ENCODE results near the gene SDS. TPM values are rescaled to one million over a fixed set of nuclear protein-coding genes. Genes with fewer than 3 reads are reported as not detected.
A peak's percentile ranks its signal among the peaks of the same experiment; 100 is the strongest.

Gene SDS
- total RNA-seq, 2 donors from 2014 or later: not detected

DNA sequence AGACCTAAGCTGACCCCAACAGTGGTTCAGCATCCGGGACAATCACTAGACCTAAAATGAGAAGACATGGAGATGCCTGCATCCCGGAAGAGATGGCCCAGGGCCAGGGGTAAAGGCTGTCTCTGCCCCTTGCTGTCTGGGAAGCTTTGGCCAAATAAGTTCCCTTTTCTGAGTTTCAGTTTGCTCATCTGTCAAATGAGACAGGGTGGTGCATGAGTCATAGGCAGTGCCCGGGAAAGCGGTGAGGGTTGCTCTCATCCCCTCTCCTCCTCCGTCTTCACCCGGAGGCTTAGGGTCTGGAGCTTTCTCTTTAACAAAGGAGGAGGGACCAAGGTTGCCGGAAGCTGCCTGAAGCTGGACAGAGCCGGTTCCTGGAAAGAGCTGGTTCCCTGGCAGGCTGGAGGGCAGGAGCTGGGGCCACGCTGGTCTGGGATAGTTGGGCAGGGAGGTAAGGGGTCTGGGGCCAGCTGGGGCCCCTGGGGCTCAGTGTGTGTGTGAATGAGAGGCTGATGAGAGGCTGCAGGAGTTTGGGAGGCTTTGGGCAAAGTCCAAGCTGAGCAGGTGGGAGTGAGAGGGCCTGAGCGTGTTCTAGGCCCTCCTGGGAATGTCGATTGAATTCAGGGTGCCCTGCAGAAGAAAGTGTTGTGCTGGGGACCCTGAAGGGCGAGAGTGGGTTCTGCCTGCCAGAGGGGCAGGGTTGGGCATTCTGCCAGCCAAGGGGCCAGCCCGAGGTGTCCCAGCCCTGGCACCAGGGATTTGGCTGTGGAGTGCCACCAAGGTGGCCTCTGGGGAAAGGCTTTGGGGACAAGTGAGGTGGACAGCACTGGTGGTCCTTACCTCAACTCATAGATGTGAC, 18.6 kb upstream of the SDS start, which contains the start of gene SDSL:
Gene SDSL, plus strand, starts transcription at position 351 of the 856 bp plus-strand sequence. CDS start 5,603 bp downstream, outside the sequence.
- Mint-ChIP-seq H3K4me3 (peak within 1 kb of the TSS; percentile 77 to 94), H3K4me1 (ENCODE audit: low read depth) (peaks cover 13% of the 10 kb centered on the region), H3K9me3 (no peaks in the 10 kb centered on the region), H3K27ac (peak within 1 kb of the TSS; percentile 82), H3K36me3 (ENCODE audit: insufficient read depth in 2 of 2) (no peaks in the 10 kb centered on the region), H3K27me3 (ENCODE audit: low read depth) (peaks cover 9% of the 10 kb centered on the region)
- peak; percentile 91 to 96 for ATAC-seq (replicated peaks in 1 of 2)
- DNase-seq: peak; percentile 48 to 55

DNA sequence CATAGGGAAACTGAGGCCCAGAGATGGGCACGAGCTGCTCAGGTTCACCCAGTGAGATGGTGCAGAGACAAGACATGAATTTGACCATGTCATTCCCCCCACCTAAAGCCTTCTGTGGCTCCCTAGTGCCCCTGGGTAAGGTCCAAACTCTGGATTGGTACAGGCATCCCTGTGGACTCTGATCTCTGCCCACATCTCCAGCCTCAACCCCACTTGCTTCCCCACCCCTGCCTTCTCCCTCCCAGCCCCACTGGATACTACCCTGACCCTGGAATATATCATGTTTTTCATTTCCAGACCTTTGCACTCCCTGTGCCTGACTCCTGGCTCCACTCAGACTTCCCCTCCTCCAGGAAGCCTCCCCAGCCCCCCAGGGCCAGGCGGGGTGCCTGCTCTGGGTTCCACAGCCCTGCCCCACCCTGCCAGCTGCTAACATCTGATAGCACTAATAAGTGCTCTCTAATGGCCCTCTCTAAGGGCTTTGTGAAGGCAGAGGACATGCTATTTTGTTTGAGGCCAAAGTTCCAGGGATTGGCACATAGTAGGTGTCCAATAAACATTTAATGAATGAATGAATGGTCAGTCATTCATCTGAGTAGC, 17.4 kb upstream of the SDS start:
- Mint-ChIP-seq H3K27ac (no peak overlapping the region), H3K4me1 (ENCODE audit: low read depth) (peaks cover 13% of the 10 kb centered on the region), H3K36me3 (ENCODE audit: insufficient read depth in 2 of 2) (no peaks in the 10 kb centered on the region), H3K27me3 (ENCODE audit: low read depth) (peaks cover 9% of the 10 kb centered on the region), H3K4me3 (no peak overlapping the region), H3K9me3 (no peaks in the 10 kb centered on the region)
- DNase-seq (no peak), ATAC-seq (replicated peaks in 1 of 2) (no peak)

DNA sequence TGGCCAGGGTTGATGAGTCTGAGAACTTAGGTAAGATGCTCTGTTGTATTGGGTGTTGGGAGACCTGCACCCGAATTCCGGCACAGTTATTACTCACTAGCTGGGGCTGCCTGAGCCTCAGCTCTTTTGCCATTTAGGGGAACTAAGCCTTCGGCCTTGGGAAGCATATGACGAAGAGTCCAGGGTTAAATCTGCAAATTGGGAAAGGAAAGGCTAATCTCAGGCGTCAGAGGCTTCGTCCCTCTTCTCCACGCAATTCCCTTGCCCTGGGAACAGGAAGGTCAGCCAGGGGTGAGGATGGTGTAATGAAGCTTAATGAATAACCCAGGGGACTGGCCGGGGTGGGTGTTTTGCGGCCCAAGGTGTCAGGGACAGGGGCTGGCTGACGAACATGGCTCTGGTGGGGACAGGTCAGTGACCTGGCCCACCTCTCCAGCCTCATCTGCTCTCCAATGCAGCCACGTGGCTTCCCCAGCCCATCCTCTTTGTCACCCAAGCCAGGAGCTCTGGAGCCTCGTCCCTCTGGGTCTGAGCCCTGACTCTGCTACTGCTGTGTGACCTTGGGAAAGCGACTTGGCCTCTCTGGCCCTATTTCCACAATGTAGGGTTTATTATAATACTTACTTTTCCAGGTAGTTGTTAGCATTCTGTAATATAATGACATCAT, 14.7 kb upstream of the SDS start:
- Mint-ChIP-seq H3K4me1 (ENCODE audit: low read depth) (peaks cover 13% of the 10 kb centered on the region), H3K36me3 (ENCODE audit: insufficient read depth in 2 of 2) (no peaks in the 10 kb centered on the region), H3K9me3 (no peaks in the 10 kb centered on the region), H3K27me3 (ENCODE audit: low read depth) (peaks cover 9% of the 10 kb centered on the region), H3K27ac (no peak overlapping the region), H3K4me3 (no peak overlapping the region)
- ATAC-seq (replicated peaks in 1 of 2): no peak
- DNase-seq: no peak

DNA sequence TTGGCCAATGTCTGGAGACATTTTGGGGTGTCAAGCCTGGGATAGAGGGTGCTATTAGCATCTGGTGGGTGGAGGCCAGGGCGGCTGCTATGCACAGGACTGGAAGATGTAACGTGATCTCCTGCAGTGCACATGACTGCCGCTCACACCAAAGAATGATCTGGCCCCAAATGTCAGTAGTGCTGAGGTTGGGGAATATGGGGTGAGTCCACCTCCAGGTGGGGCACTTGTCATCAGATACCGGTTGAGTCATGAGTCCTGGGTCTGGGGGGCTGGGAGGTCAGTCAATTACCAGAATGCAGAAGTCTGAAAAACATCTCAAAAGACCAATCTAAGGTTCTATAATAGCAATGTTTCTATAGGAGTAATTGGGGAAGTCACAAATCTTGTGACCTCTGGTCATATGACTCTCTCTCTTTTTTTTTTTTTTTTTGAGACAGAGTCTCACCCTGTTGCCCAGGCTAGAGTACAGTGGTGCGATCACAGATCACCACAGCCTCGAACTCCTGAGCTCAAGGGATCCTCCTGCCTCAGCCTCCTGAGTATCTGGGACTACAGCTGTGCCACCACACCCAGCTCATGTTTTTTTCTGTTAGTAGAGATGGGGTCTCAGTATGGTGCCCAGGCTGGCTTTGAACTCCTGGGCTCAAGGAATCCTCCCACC, 12.5 kb upstream of the SDS start:
- no peaks in the 10 kb centered on the region for H3K36me3 Mint-ChIP-seq (ENCODE audit: insufficient read depth in 2 of 2)
- no peaks in the 10 kb centered on the region for H3K4me1 Mint-ChIP-seq (ENCODE audit: low read depth)
- H3K27ac Mint-ChIP-seq: no peak overlapping the region
- peaks cover 9% of the 10 kb centered on the region for H3K27me3 Mint-ChIP-seq (ENCODE audit: low read depth)
- H3K9me3 Mint-ChIP-seq: no peaks in the 10 kb centered on the region
- DNase-seq (no peak), ATAC-seq (replicated peaks in 1 of 2) (no peak)
- H3K4me3 Mint-ChIP-seq: no peak overlapping the region

DNA sequence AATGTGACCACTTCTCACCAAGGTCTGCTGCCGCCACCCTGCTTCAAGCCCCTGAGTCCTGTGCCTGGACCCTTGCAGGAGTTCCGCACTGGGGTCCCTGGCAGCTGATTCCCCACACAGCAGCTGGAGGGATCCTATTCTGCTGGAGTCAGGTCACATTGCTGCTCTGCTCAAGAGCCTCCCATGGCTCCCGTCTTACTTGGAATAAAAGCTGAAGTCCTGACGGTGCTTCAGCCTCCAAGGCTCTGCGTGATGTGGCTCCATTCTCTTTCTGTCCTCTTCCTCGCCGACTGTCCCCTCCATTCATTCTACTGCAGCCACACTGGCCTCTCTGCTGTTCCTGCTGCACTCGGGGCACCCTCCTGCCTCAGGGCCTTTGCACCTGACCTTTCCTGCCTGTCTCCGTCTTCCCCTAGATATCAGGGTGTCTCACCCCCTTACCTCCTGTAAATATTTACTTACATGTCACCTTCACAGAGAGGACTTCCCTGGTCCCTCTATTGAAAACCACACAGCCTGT, 10.9 kb upstream of the SDS start:
- ATAC-seq (replicated peaks in 1 of 2): no peak
- H3K4me1 Mint-ChIP-seq (ENCODE audit: low read depth): no peaks in the 10 kb centered on the region
- no peaks in the 10 kb centered on the region for H3K9me3 Mint-ChIP-seq
- peaks cover 4% of the 10 kb centered on the region for H3K27me3 Mint-ChIP-seq (ENCODE audit: low read depth)
- DNase-seq: no peak
- H3K36me3 Mint-ChIP-seq (ENCODE audit: insufficient read depth in 2 of 2): no peaks in the 10 kb centered on the region
- H3K4me3 Mint-ChIP-seq: no peak overlapping the region
- no peak overlapping the region for H3K27ac Mint-ChIP-seq

DNA sequence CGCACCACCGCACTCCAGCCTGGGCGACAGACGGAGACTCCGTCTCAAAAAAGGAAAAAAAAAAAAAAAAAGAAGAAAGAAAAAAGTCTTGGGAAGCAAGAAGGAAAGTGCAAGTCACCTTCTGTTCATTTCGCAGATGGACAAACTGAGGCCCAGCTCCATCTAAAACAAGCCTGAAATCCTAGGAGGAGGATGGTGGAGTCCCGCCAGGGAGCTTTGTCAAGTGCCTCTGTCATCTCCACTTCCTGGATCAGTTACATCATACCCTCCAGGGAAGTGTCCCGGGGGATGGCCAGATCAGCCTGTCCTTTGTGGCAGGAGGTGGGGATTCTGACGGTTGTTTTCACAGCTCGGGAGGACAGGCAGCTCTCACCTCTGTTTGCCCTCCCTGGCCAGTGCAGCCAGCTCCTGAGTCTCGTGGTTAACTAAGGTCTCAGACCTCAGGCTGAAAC, 9.8 kb upstream of the SDS start:
- no peaks in the 10 kb centered on the region for H3K4me1 Mint-ChIP-seq (ENCODE audit: low read depth)
- DNase-seq (no peak), ATAC-seq (replicated peaks in 1 of 2) (no peak)
- H3K9me3 Mint-ChIP-seq: no peaks in the 10 kb centered on the region
- H3K27me3 Mint-ChIP-seq (ENCODE audit: low read depth): peaks cover 4% of the 10 kb centered on the region
- H3K4me3 Mint-ChIP-seq: no peak overlapping the region
- no peak overlapping the region for H3K27ac Mint-ChIP-seq
- H3K36me3 Mint-ChIP-seq (ENCODE audit: insufficient read depth in 2 of 2): no peaks in the 10 kb centered on the region

DNA sequence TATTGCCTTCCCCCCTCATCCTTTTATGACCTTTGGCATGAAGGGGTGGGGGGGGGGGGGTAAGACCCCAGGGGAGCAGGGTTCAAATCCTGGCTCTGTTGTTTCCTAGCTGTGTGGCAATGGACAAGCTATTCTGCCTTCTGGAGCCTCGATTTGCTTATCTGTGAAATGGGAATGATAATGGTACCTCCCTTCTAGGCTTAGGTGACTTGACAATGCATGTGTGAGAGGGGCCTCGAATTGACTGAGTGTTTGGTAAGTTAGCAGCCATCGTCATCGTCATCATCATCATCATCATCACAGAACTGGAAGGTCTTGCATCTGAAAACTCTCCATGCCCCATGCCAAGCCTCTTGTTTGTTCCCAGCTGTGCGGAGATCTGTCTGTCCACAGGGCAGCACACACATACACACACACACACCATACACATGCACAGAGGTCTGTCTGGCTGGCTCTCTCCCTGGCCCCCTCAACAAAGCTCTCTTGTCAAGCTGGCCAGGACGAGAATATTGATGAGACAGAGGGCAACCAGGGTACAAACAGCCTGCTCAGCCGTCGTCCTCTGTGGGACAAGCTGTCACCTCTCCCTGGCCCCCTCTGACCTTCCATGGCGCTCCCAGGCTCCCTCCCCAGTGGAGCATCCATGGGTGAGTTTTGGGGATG, 5.9 kb upstream of the SDS start:
- Mint-ChIP-seq H3K4me1 (ENCODE audit: low read depth) (no peaks in the 10 kb centered on the region), H3K4me3 (no peak overlapping the region), H3K27me3 (ENCODE audit: low read depth) (no peaks in the 10 kb centered on the region), H3K36me3 (ENCODE audit: insufficient read depth in 2 of 2) (no peaks in the 10 kb centered on the region), H3K27ac (no peak overlapping the region), H3K9me3 (no peaks in the 10 kb centered on the region)
- DNase-seq (no peak), ATAC-seq (replicated peaks in 1 of 2) (no peak)

DNA sequence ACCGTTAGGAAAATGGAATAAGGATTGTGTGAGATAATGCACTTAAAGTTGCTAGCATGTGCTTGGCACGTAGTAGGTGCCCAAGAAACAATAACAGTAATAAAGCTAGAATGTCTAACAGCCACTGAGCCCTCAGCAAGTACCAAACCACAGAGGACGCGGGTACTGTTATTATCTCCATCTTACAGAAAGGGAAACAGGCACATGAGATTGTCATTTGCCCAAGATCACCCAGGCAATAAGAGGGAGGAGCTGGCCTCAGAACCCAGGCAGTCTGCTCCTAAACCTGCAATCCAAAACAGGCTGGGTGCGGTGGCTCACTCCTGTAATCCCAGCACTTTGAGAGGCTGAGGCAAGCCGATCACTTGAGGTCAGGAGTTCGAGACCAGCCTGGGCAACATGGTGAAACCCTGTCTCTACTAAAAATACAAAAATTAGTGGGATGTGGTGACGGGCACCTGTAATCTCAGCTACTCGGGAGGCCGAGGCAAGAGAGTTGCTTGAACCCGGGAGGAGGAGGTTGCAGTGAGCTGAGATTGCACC, 5.1 kb upstream of the SDS start:
- Mint-ChIP-seq H3K4me1 (ENCODE audit: low read depth) (no peaks in the 10 kb centered on the region), H3K9me3 (no peaks in the 10 kb centered on the region), H3K27ac (no peak overlapping the region), H3K4me3 (no peak overlapping the region), H3K36me3 (ENCODE audit: insufficient read depth in 2 of 2) (no peaks in the 10 kb centered on the region), H3K27me3 (ENCODE audit: low read depth) (no peaks in the 10 kb centered on the region)
- DNase-seq (no peak), ATAC-seq (replicated peaks in 1 of 2) (no peak)

DNA sequence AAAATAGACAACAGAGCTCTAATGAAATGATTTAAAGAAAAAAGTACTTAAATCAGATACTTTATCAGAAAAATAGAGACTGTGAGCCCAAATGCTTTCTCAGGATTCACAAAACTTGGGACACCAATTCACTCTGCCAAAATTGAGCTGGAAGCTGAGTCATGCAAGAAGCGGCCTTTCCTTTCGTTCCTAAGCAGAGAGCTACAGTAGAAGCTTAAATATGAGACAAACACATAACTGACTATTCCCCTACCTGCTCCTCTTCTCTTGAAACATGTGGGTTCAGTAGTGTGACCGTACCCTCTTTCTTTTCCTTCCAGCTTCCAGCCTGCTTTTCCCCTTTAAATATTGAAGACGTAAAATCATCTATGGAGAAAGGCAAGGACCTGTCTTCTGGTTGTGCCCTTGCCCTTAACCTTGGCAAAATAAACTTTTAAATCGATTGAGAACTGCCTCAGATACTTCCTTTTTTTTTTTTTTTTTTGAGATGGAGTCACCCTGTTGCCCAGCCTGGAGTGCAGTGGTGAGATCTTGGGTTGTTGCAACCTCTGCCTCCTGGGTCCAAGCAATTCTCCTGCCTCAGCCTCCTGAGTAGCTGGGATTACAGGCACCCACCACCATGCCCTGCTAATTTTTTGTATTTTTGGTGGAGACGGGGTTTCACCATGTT, 4.4 kb upstream of the SDS start:
- no peaks in the 10 kb centered on the region for H3K4me1 Mint-ChIP-seq (ENCODE audit: low read depth)

DNA sequence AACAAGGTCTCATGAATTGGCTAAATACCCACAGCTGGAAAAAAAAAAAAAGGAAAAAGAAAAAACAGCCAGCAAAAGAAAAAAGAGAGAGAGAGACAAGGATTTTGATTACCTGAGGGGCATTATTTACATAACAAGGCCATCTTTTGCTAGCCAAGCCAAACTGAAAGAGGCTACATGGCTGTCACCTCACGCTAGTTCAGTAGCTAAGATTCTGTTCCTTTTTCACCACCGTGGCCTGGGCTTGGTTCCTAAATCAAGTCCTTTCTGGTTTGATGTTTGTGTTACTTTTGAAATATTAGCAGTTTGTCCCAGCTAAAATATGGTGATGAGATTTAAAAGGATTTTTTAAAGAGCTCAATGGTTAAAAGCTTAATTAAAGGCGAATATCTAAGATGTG, 2.0 kb upstream of the SDS start:
- DNase-seq: no peak
- Mint-ChIP-seq H3K4me3 (no peak overlapping the region), H3K27me3 (ENCODE audit: low read depth) (no peaks in the 10 kb centered on the region), H3K9me3 (no peaks in the 10 kb centered on the region), H3K4me1 (ENCODE audit: low read depth) (no peaks in the 10 kb centered on the region), H3K27ac (no peak overlapping the region), H3K36me3 (ENCODE audit: insufficient read depth in 2 of 2) (no peaks in the 10 kb centered on the region)
- no peak for ATAC-seq (replicated peaks in 1 of 2)

More for the DNA sequence above, 4.4 kb upstream of the SDS start:
- Mint-ChIP-seq H3K27me3 (ENCODE audit: low read depth) (no peaks in the 10 kb centered on the region), H3K36me3 (ENCODE audit: insufficient read depth in 2 of 2) (no peaks in the 10 kb centered on the region), H3K4me3 (no peak overlapping the region), H3K27ac (no peak overlapping the region), H3K9me3 (no peaks in the 10 kb centered on the region)
- ATAC-seq (replicated peaks in 1 of 2): no peak
- no peak for DNase-seq

DNA sequence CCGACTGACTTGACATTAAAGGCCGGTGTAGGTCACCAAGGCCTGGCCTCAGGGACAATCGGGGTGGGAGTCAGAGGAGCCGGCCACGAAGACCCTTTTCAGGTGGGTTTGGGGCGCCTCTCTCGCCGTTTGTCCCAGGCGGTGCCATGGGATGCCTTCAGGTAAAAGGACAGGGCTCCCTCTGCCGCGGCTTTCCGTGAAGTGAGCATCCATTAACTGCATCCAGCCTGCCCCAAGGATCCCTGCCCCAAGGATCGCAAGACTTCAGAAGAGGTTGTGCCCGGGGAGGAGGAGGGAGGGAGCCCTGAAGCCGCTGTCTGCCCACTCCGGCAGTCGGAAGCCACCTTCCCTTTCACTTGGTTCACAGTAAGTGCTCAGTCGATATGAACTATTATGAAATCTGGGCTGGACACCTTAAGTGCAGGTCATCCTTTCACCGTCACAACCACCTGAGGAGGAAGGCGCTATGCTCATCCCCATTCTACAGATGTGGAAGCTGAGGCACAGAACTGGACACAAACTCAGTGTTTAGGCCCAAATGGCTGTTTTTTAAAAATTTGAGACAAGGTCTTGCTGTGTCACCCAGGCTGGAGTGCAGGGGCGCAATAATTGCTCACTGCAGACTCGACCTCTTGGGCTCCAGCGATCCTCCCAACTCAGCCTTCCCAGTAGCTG, 964 bp downstream of the SDS start:
- H3K36me3 Mint-ChIP-seq (ENCODE audit: insufficient read depth in 2 of 2): no peaks in the 10 kb centered on the region
- no peak overlapping the region for H3K27ac Mint-ChIP-seq
- ATAC-seq (replicated peaks in 1 of 2) (no peak), DNase-seq (no peak)
- no peaks in the 10 kb centered on the region for H3K9me3 Mint-ChIP-seq
- no peaks in the 10 kb centered on the region for H3K27me3 Mint-ChIP-seq (ENCODE audit: low read depth)
- no peaks in the 10 kb centered on the region for H3K4me1 Mint-ChIP-seq (ENCODE audit: low read depth)
- H3K4me3 Mint-ChIP-seq: no peak overlapping the region

Data from activated T-cell treated with anti-CD3 and anti-CD28 coated beads, Interleukin-2, amount 50 U/mL, for 72 hours (primary cell).